ENCODE data around the gene ITGA3.

The ITGA3 gene

GRCh38 chr17:50136096-50136687, 80.3 kb downstream of the ITGA3 start:
- no peaks in the 10 kb centered on the region for H3K9me3 ChIP-seq (ENCODE audit: control insufficient read depth, low read length)
- H3K36me3 ChIP-seq (ENCODE audit: control insufficient read depth, insufficient read depth, low read length, severe bottlenecking): peaks cover 59% of the 10 kb centered on the region
- no peak for DNase-seq (ENCODE audit: low read depth)
- H3K27me3 ChIP-seq (replicated peaks; ENCODE audit: control insufficient read depth, insufficient read depth, low read length): no peaks in the 10 kb centered on the region
- H3K4me1 ChIP-seq (ENCODE audit: control insufficient read depth, insufficient read depth, low read length): peaks cover 11% of the 10 kb centered on the region
- H3K9ac ChIP-seq (ENCODE audit: low read length): no peak overlapping the region
- no peak overlapping the region for H3K4me3 ChIP-seq (ENCODE audit: low read length)

GRCh38 chr17:50137042-50137441, 81.1 kb downstream of the ITGA3 start:
- Histone ChIP-seq H3K36me3 (ENCODE audit: control insufficient read depth, insufficient read depth, low read length, severe bottlenecking) (peaks cover 68% of the 10 kb centered on the region), H3K27me3 (replicated peaks; ENCODE audit: control insufficient read depth, insufficient read depth, low read length) (no peaks in the 10 kb centered on the region)

GRCh38 chr17:50139185-50139783, 83.4 kb downstream of the ITGA3 start:
- Histone ChIP-seq H3K9me3 (ENCODE audit: control insufficient read depth, low read length) (no peaks in the 10 kb centered on the region), H3K36me3 (ENCODE audit: control insufficient read depth, insufficient read depth, low read length, severe bottlenecking) (peaks cover 88% of the 10 kb centered on the region), H3K27me3 (replicated peaks; ENCODE audit: control insufficient read depth, insufficient read depth, low read length) (no peaks in the 10 kb centered on the region), H3K4me1 (ENCODE audit: control insufficient read depth, insufficient read depth, low read length) (no peaks in the 10 kb centered on the region), H3K4me3 (ENCODE audit: low read length) (no peak overlapping the region), H3K9ac (ENCODE audit: low read length) (no peak overlapping the region)
- no peak for DNase-seq (ENCODE audit: low read depth)

More at GRCh38 chr17:50137042-50137441, 81.1 kb downstream of the ITGA3 start:
- DNase-seq (ENCODE audit: low read depth): no peak
- Histone ChIP-seq H3K9ac (ENCODE audit: low read length) (no peak overlapping the region), H3K9me3 (ENCODE audit: control insufficient read depth, low read length) (no peaks in the 10 kb centered on the region), H3K4me3 (ENCODE audit: low read length) (no peak overlapping the region), H3K4me1 (ENCODE audit: control insufficient read depth, insufficient read depth, low read length) (peaks cover 11% of the 10 kb centered on the region)
